GM21528 (cell line): ENCODE measurements around the gene CCL11.

Experiments
- ATAC-seq: cut with Tn5 transposase; IDR thresholded peaks from one replicate; pipeline ENCODE4 v1.9.1; 2021; ENCODE audit warnings: mild to moderate bottlenecking, moderate library complexity; ENCODE audit not compliant: unreplicated experiment, low FRiP score

CCL11 gene

DNA sequence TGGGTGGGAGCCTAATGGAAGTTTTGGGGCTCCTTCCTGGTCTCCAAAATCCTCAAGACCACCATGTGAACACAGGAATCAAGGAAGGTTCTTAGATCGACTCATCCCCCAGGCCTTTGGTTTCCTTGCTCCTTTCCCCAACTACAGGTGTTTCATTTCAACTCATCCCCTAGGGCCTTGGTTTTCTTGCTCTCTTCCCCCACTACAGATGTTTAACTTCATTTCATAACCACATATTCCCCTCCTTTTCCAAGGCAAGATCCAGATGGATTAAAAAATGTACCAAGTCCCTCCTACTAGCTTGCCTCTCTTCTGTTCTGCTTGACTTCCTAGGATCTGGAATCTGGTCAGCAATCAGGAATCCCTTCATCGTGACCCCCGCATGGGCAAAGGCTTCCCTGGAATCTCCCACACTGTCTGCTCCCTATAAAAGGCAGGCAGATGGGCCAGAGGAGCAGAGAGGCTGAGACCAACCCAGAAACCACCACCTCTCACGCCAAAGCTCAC is at the start of gene CCL11:
Gene CCL11, plus strand, starts transcription at position 457 of the 507 bp plus-strand sequence. CDS start 67 bp downstream, outside the sequence.
- no peak for ATAC-seq

DNA sequence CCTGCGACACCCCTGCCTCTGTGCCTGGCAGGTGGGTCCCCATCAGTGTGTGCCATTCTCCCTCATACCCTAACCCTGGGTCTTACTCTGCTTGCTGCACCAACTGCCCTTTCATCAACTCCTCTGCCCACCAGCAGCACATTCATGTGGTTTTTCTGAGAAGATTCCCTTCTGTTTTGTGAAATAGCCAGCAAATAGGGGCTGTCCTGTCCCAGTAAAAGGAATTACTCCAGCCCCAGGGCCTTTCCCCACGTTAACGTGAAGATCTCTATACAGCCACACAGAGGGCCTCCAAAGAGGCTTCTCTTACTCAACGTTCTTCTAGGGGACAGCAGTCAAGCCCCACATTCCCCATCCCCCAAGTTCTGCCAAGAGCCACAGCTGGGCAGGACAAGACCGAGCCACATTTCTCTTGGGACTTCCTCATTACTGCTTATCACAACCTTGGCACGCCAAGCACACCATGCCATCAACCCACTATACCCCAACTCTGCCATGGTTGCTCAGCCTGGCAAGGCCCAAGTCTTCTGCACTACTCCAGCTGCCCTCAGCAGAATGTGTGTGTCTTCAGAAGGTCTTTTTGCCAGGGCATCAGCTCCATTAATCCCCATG is 49.2 kb upstream of the CCL11 start:
- ATAC-seq, result no peak

DNA sequence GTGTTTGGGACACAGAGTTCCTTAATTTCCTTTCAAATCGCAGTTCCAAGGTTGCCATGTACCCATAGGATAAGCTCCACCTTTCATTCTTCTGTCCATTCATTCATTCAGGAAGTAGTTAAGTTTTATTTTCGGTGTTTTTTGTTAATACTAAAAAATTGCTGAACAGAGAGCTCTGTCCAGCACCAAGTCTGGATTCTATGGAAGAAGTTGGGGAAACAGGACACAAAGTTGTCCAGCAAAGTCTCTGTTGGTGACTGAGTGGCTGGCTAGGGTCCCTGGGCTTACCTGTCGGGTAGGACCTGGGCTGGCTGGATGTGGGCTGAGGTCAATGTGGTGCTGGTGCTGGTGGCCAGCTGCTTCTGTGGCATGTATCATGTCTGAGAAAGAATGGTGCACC is 48.1 kb upstream of the CCL11 start:
- ATAC-seq, result no peak

DNA sequence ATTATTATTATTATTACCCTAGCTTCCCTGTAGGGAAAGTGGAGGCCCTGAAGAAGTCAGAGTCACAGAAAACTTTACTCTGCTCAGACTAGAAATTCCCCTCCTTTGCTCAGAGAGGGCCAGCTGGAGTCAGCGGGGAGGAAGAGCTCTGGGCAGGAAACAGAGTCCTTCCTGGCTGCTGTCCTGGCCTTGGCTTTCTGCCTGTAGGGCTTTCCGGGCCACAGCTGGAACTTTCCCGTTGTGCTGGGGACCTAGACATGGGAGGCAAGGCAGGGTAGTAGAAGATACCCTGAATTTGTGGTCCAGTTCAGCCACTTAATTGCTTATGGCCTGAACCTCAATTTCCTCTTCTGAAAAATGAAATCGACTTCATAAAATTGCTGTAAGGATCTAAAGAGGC is 44.5 kb upstream of the CCL11 start:
- no peak for ATAC-seq

DNA sequence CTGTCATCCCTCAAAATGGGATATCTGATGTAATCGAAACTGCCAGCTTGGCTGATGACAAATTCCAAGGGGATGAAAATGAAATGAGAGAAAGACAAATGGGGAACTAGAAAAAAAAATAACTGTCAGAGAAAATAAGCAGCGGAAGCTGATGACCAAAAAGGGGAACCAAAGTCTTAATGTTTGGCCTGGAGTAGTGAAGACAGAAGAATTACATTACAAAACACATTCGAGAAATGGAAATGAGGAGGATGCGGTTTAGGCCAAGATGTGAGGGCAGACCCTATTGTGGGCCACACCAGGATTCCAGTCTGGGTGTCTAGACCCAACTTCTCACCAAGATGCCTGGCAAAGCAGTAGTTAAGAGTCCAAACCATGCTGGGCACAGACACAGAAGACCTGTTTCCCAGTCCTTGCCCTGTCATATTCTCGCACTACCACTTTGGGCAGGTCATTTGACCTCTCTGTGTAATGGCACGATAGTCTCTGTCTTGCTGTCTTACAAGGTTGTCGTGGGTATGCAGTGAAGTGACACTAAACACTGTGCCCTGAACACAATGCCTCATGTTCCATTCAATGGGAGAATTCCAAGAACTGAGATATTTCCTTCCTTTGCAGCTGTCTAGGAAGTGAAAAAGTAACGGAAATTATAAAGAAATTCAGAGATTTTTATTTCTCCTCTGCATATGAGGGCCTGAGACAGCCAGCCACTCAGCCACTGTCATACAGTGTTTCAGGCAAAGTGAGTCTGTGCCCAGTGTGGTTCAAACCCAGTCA is 42.8 kb upstream of the CCL11 start:
- no peak for ATAC-seq

DNA sequence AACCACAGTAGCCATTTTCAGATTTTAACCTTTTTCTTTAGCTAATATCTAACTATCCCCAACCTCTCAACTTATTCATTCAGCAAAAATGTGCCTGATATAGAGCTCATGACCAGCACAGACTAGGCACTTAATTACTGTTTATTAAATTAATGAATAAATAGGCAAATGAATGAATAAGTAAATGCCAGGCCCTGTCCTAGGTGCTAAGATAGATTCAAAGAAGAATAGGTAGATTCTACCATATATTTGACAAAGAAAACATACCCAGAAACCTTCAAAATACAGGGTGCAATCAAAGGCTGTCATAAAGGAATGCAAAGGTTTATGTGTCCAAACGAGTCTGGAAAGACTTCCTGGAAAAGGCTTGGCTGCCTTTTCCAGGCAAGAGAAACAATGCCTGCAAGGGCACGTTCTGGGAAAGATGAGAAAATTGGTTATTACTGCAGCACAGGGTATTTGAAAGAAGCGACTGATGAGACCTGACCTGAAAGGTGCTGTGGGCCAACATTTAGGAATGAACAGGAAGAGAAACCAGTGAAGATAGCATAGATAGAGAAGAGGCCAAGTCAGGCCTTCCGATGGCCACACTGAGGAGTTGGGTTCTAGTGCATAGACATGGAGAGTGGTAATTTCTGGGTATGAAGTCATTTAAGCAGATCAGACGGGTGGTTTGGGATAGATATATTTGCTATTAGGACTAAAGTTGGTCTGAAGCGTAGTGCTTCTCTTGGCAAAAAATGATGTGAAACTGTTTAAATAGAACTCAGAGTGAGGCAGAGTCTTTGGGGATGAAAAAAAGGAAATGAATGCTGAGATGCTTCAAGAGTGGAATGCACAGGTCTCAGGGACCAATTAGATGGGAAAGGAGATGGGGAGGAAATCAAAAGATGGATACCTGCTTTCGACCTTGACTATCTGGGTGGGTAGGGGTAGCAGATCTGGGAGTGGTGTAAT is 41.9 kb upstream of the CCL11 start:
- ATAC-seq, result no peak

DNA sequence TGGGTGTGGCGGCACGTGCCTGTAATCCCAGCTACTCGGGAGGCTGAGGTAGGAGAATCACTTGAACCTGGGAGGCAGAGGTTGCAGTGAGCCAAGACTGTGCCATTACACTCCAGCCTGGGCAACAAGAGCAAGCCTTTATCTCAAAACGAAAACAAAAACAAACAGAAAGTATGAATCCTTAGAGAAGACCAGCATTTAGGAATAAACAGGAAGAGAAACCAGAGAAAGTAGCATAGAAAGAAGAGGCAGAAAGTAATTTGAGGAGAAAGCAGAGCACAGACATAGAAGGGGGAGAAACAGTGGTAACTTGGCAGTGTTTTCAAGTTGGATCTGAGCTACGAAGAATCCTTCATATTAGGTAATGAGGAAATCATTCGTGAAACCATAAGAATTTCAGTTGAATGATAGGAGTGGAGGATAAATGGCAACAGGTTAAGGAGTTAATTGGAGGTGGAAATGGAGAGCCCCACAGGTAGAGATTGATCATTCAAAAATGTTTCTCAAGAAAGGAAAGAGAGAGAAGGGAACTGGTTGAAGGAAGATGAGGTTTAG is 40.1 kb upstream of the CCL11 start:
- ATAC-seq, result no peak

DNA sequence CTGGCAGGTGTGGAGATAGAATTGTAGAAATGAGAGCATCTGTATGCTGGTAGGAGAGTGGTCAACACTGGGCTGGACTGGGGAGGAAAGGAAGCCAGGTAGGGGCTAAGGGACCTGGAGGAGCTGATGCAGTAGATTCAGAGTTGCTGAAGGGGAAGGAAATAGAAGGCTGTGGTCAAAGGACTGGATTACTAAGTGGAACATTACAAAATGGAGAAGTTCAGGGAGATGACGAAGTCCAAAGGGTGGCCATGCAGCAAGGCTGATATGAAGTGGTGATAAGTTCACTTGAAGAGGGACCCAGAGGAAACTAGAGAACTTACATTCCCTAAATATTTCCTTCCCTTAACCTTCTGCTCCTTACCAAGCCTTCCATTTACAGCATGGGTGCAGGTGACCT is 39.1 kb upstream of the CCL11 start:
- ATAC-seq, result no peak

DNA sequence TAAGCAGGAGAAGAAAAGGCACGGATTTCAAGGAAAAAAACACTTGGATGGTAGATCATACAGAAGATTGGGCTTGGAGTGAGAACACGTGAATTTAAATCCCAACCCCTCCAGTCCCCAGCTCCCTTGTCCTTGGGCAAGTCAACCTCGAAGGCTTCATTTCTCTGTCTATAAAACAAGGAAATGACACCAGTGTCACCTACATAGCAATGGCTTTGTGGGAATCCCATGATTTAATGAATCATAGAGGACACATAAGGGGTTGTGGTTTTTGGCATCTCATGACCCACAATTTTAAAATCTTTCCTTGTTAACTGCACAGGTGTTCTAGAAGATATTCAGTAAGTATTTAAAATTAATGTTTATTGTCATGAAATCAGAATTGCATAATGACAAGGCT is 38.7 kb upstream of the CCL11 start:
- ATAC-seq, result no peak

DNA sequence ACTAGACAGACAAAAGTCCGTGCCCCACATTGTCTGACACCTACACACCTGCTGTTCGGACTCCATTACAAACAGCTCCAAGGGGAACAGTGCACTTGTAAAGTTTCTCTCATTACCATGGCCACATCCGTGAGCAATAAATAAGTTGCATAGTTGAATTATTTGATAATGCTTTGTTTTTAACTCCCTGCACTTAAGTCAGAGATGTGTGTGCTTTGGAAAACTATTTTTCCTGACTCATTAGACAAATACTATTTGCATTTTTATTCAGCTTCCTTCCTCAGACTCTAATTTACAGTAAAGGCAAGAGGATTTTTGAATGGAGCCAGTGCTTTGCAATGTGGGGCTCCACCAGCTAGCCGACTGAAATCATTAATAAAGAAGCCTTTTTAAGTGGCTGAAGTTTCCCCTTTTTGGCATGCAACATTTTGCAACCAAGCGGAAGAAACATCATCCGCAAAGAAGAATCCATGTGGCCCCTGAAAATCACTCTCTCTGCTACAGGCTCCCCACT is 37.0 kb upstream of the CCL11 start:
- no peak for ATAC-seq

DNA sequence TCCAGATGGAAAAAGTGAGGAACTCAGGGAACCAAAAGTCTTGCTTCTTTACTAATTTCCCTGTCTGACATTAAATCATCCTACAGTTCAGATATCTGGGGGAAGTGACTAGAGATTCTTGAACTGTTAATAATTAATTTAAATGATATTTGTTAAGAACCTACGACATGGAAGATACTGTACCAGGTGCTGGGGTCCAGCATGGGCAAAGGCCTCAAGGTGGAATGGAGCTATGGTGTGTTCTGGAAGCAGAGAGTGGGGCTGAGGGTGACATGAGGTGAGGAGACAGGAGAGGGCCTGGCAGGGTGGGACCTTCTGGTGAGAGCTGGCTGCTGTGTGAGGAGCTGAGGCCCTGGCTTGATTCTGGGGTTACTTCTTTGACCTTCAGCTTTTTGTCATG is 36.5 kb upstream of the CCL11 start:
- ATAC-seq, result no peak

DNA sequence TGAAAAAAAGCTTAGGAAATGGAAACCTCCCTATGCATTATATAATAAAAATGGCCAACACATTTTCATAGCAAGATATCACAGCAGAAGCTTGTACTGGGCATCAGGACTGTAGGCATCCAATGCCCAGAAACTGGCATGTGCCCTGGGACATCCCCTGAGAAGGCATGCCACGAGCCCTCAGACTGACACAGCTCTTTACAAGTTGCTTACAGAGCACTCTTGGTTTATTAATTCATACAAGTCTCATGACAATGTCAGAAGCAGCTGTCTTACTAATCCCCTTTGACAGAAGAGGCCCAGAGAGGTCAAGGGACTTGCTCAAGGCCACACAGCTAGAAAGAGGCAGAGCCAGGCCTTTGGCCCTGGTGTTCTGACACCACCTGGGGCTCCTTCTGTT is 36.1 kb upstream of the CCL11 start:
- ATAC-seq, result no peak

DNA sequence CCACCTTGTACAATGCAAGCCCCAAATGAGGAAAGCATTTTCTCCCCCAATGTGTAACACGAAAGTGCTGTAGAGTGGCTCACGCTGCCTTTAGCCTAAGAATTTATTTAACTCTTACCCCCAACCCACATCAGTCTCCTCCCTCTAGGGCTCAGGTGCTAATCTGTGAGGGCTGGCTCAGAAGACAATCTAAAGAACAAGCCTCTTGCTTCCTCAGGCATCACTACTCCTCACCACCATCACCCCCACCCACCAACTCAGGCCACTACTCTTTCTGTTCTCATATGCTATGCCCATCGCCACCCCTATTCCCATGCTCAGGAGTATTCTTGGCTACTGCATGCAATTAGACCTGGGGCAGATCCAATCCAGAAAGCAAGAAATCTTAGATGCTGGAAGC is 34.4 kb upstream of the CCL11 start:
- no peak for ATAC-seq

DNA sequence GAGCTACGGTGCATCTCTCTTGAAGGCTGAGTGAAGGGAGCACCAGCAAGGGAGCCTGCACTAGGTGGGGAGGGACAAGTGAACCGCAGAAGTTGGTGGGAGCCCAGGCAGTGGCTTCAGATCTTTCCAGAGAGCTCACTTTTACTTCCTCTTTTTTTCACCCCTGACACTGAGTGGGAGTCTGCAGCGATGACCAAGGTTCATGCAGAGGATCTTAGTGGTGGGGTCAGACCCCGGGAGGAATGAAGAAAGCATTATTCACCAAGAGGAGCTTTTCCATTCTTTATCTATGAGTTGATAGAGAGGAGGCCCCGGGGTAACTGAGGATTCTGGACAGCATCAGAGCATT is 33.5 kb upstream of the CCL11 start:
- no peak for ATAC-seq

DNA sequence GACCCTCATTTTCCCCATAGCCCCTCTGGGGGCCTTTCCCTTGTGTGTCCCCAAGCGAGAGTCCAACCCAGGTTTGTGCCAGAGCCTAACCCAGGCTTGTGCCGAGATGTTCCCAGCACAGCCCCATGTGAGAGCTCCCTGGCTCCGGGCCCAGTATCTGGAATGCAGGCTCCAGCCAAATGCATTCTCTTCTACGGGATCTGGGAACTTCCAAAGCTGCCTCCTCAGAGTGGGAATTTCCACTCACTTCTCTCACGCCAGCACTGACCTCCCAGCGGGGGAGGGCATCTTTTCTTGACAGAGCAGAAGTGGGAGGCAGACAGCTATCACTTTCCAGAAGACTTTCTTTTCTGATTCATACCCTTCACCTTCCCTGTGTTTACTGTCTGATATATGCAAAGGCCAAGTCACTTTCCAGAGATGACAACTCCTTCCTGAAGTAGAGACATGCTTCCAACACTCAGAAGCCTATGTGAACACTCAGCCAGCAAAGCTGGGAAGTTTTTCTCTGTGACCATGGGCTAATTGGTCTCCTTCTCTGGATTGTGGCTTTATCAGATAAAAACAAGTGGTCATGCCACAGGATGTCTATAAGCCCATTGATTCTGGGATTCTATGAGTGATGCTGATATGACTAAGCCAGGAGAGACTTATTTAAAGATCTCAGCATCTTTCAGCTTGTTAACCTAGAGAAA is 33.0 kb upstream of the CCL11 start:
- no peak for ATAC-seq

DNA sequence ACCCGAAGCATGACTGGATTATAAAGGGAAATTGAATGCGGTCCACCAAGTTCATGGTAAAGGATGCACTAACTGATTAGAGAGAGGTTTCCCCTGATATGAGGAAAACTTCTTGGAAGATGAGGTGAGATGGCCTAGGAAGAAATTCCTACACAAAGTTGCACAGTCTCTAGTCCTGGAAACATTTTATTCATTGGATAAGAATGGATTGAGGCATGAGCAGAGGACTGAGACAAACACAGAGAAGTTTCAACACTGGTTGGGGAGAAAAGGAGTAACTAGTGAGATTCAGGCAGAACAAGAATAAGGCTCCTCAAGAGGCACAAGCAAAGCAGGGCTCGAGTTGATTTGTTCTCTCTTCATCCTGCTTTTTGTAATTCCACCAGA is 32.4 kb upstream of the CCL11 start:
- no peak for ATAC-seq

DNA sequence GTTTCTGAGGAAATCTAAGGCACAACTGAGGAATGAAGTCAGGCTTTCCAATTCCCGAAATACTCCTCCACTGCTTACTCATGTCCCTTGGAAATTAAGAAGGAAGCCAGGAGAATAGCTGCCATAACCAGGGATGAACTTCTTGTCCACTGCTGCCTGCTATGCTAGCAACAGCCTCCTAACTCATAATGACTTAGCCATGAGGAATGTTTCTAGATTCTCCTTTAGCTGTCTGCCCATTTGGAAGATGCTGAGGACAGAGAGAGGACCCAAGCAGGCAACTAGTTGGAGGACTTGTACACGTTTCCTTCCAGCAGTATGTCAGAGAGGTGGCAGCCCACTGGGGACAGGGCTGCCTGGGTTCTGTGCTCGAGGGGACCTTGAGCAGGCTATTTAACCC is 31.4 kb upstream of the CCL11 start:
- no peak for ATAC-seq

DNA sequence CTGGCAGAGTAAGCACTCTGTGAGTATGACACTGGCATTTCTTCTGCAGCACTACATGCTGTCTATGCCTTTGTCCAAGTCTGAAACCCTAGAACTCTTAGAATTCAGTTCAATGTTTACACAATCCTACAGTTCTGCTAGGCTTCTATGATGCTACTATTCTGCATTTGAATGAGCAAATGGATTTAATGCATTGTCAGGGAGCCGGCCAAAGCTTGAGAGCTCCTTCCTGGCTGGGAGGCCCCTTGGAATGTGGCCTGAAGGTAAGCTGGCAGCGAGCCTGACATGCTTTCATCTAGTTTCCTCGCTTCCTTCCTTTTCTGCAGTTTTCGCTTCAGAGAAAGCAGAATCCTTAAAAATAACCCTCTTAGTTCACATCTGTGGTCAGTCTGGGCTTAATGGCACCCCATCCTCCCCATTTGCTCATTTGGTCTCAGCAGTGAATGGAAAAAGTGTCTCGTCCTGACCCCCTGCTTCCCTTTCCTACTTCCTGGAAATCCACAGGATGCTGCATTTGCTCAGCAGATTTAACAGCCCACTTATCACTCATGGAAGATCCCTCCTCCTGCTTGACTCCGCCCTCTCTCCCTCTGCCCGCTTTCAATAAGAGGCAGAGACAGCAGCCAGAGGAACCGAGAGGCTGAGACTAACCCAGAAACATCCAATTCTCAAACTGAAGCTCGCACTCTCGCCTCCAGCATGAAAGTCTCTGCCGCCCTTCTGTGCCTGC is 30.7 kb upstream of the CCL11 start, which contains the start of gene CCL2:
Gene CCL2, plus strand, starts transcription at position 635 of the 730 bp plus-strand sequence. Its CDS starts 65 bp downstream, at position 700.
- ATAC-seq, result no peak

DNA sequence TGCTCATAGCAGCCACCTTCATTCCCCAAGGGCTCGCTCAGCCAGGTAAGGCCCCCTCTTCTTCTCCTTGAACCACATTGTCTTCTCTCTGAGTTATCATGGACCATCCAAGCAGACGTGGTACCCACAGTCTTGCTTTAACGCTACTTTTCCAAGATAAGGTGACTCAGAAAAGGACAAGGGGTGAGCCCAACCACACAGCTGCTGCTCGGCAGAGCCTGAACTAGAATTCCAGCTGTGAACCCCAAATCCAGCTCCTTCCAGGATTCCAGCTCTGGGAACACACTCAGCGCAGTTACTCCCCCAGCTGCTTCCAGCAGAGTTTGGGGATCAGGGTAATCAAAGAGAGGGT is 30.2 kb upstream of the CCL11 start:
- ATAC-seq, result no peak
